GM08714 (cell line): ENCODE measurements around the gene TBXAS1.

Experiments used
- H3K4me3 ChIP-seq: fragments of 200-500 bp; sonication (Bioruptor generic); 2 replicates; pipeline ENCODE4 v1.5.1; 2014; ENCODE audit warnings: mild to moderate bottlenecking, low read length, inconsistent platforms
- ZNF274 ChIP-seq: IDR thresholded peaks from 2 replicates; pipeline ENCODE4 v1.6.1; 2012; ENCODE audit warnings: mild to moderate bottlenecking, low read depth, low read length

TBXAS1 gene

GRCh38 chr7:139855498-139856270 is 26.6 kb downstream of the TBXAS1 start:
- H3K4me3 ChIP-seq = no peak overlapping the region
- TF ChIP-seq ZNF274 = no peak

DNA sequence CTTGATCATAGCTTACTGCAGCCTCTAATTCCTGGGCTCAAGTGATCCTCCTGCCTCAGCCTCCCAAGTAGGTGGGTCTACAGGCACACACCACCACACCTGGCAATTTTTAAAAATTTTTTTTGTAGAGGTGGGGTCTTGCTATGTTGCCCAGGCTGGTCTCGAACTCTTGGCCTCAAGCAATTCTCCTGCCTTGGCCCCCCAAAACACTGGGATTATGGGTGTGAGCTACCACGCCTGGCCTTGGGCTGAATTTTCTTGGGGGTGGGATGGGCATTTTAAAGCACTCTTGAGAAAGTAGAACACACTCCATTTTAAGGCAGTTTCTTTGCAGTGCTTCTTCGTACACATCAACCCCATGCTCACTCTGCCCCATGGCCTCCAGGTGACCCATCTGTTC is 28.7 kb downstream of the TBXAS1 start:
- H3K4me3 ChIP-seq = no peak overlapping the region
- TF ChIP-seq ZNF274 = no peak

- H3K4me3 ChIP-seq = no peak overlapping the region
- TF ChIP-seq ZNF274 = no peak
Observed at GRCh38 chr7:139860090-139860775, 31.2 kb downstream of the TBXAS1 start.

GRCh38 chr7:139861803-139862202 is 32.7 kb downstream of the TBXAS1 start:
- no peak overlapping the region for H3K4me3 ChIP-seq
- no peak for TF ChIP-seq ZNF274

DNA sequence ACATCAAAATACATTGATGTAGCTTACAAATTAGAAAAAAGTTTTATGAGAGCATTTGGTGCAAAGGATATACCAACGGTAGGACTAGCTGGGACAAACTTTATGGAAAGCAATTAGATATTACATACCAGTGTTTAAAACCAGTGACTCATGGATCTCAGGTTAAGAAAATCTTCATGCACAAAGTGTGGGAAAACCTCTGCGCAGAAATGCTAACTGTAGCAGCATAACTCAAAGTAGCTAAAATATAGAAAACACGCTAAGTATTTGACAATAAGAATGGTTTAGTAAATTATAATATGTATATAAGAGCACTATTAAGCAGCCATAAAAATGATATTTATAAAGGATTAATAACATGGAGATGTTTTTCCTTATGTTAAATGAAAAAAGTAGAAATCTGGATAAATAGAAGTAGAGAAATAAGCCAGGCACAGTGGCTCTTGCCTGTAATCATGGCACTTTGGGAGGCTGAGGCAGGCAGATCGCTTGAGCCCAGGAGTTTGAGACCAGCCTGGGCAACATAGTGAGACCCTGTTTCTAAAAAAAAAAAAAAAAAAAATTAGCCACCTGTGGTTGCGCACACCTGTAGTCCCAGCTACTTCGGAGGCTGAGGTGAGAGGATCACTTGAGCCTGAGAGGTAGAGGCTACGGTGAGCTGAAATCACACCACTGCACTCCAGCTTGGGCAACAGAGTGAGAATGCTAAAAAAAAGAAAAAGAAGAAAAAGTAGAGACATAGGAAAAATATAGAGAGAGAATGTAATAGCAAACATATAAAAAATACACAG is 37.2 kb downstream of the TBXAS1 start:
- no peak overlapping the region for H3K4me3 ChIP-seq
- TF ChIP-seq ZNF274 = no peak

DNA sequence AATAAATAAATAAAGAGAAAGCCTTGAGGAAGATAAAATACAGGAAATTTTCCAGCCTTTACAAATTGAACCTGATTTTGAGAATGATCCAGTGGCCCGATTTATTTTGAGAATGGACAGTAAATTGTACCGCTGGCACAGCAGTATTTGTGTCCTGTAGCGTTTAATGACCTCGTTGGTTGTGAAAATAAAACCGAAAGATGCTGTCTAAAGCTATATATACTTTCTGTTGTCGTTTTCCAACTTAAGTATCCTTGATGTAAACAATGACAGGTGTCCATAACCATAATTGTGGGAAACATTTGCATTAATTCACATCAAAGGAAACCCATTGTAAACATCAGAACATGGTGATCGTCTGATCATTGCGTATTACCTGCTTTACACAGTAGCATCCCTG is 38.8 kb downstream of the TBXAS1 start:
- H3K4me3 ChIP-seq = no peak overlapping the region
- TF ChIP-seq ZNF274 = no peak

DNA sequence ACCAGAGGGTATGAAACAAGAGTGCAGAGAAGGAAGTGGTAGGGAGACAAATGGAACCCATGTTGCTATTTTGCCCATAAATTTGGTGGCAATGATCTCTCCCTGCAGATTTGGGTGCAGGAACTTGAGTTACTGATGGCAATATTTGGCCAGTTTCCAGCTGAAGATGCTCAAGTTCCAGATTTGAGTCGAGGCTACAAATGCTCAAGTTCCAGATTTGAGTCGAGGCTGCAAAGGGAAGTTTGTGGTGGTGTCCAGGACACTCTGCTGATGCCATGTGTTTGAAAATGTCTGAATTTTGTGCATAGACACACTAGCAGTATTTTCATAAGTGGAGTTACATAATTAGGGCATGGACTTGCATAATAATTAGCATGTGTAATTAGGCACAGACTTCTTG is 40.8 kb downstream of the TBXAS1 start:
- H3K4me3 ChIP-seq = no peak overlapping the region
- TF ChIP-seq ZNF274 = no peak

DNA sequence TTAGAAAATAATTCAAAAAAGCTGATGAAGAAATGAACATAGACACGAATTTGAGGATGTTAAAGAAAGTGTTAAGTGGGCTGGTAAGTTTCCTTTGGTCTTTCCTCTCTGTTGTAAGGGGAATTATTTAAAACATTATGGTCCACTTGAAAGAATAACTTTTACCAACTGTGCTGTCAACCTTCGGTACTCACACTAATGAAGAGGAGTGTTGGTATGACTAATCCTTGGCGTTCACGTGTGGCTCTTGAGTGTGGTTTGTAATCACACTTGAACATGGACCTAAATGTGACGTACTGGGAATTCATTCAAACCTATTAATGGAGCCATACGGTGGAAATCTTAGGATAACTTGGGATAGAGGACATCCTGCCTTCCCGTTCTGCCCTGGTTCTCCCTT is 41.3 kb downstream of the TBXAS1 start:
- TF ChIP-seq ZNF274 = no peak
- H3K4me3 ChIP-seq = no peak overlapping the region

DNA sequence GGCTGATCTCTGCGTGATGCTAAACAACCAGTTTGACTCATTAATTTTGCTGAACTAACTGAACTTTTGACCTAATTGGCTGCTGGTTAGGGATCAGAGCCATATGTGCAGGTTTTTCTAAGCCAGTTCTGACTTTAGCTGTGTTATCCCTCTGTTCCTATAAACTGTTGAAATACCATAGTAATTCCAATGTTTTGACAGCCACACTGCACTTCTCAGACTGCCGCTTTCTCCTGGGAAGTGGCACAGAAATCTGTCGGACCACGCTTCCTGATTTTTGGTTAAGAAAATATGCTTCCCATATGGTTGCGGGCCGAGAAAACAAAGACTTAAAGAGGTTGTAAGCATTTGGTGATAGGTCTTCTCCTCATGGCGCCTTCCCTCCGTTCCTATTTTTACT is 42.3 kb downstream of the TBXAS1 start:
- no peak for TF ChIP-seq ZNF274
- H3K4me3 ChIP-seq = no peak overlapping the region

GRCh38 chr7:139871820-139872219 is 42.8 kb downstream of the TBXAS1 start:
- TF ChIP-seq ZNF274 = no peak
- no peak overlapping the region for H3K4me3 ChIP-seq

GRCh38 chr7:139873593-139874301 is 44.7 kb downstream of the TBXAS1 start:
- TF ChIP-seq ZNF274 = no peak
- H3K4me3 ChIP-seq = no peak overlapping the region

- H3K4me3 ChIP-seq = no peak overlapping the region
- TF ChIP-seq ZNF274 = no peak
Observed at GRCh38 chr7:139874302-139874629, 45.2 kb downstream of the TBXAS1 start.

DNA sequence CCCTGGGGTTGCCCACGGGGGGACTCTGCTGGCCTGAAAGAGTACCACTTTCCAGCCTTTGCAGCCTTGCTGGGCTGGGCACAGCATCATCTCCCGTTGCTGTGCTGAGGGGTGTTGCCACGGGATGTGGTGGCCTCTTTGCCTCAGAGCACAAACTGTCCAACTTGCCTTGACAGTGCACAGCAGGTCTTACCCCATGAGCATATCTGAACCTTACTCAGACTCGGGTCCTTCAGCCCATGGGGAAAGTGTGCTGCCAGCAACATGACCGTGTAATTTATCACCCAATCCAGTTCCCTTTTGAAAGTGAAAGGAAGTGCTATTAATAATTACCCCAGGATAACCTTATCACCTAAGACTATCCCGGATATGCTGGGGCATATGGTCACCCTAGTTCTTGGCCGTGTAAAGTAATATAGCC is 46.8 kb downstream of the TBXAS1 start:
- H3K4me3 ChIP-seq = no peak overlapping the region; the same call in 1 of the 2 replicates
- TF ChIP-seq ZNF274 = no peak

GRCh38 chr7:139876622-139877283 is 47.7 kb downstream of the TBXAS1 start:
- no peak for TF ChIP-seq ZNF274

More at GRCh38 chr7:139876622-139877283, 47.7 kb downstream of the TBXAS1 start:
- H3K4me3 ChIP-seq = no peak overlapping the region
